ENCODE data around the gene C16orf96. TPM values are rescaled to one million over a fixed set of nuclear protein-coding genes. Genes with fewer than 3 reads are reported as not detected.

Gene C16orf96
- total and polyA plus RNA-seq, 2 donors from 2014 or later, result 0.13 to 0.16 TPM

DNA sequence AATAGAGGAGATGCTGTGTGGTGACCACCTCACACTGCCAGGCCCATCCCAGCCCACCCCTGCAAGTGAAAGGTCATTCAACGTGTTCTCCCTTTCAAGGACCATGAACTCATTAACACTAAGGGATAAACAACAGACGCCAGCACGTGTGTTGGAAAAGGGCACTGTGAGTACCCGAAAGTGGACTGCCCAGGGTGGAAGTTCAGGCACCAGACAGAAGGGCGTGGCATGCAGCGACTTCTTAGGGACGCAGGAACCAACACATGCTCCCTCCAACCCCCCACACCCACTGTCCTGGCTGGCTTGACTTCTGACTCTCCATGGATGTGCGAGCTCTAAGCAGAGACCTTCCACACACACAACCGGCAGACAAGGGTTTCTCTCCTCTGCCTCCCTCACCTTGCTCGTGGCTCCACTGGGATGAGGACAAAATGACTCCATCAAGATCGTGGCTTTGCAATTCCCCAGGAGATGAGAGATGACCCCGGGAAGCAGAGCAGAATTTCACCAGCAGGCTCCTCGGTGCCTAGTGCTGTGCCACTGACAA is 47.6 kb downstream of the C16orf96 start:
- DNase-seq (peak in 1 of 5 donors; percentile 34), FAIRE-seq (no peak)
- intact Hi-C loops (cut with DNase I), result no loop called here
- Histone ChIP-seq H3K27ac (ENCODE audit: low read depth in 2 of 2, low read length in 2 of 2) (peak overlapping the region in 1 of 2 donors; percentile 37), H3K9me3 (ENCODE audit: control insufficient read depth in 2 of 3, insufficient read depth in 1 of 3, low read length in 3 of 3) (no peaks in the 10 kb centered on the region), H3K9ac (ENCODE audit: low read length in 3 of 3) (no peak overlapping the region), H3K27me3 (ENCODE audit: control insufficient read depth, insufficient read depth, low read length) (no peaks in the 10 kb centered on the region), H3K4me3 (ENCODE audit: low read length in 3 of 3) (no peak overlapping the region), H3K4me1 (ENCODE audit: control insufficient read depth in 2 of 3, insufficient read depth in 2 of 3, low read depth in 1 of 3, low read length in 3 of 3) (peaks cover 0 to 20% (median 4%) of the 10 kb centered on the region in 3 donors), H3K36me3 (ENCODE audit: control insufficient read depth in 2 of 3, insufficient read depth in 3 of 3, low read length in 3 of 3) (no peaks in the 10 kb centered on the region)
- TF ChIP-seq, protein P1, sequence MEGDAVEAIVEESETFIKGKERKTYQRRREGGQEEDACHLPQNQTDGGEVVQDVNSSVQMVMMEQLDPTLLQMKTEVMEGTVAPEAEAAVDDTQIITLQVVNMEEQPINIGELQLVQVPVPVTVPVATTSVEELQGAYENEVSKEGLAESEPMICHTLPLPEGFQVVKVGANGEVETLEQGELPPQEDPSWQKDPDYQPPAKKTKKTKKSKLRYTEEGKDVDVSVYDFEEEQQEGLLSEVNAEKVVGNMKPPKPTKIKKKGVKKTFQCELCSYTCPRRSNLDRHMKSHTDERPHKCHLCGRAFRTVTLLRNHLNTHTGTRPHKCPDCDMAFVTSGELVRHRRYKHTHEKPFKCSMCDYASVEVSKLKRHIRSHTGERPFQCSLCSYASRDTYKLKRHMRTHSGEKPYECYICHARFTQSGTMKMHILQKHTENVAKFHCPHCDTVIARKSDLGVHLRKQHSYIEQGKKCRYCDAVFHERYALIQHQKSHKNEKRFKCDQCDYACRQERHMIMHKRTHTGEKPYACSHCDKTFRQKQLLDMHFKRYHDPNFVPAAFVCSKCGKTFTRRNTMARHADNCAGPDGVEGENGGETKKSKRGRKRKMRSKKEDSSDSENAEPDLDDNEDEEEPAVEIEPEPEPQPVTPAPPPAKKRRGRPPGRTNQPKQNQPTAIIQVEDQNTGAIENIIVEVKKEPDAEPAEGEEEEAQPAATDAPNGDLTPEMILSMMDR (IDR thresholded peaks at IDR 0.05; ENCODE audit: borderline replicate concordance, extremely low read depth, insufficient read depth), result no peak

- Histone ChIP-seq H3K9ac (ENCODE audit: low read length in 3 of 3) (no peak overlapping the region), H3K9me3 (ENCODE audit: control insufficient read depth in 2 of 3, insufficient read depth in 1 of 3, low read length in 3 of 3) (no peaks in the 10 kb centered on the region), H3K27ac (ENCODE audit: low read depth in 2 of 2, low read length in 2 of 2) (no peak overlapping the region), H3K27me3 (ENCODE audit: control insufficient read depth, insufficient read depth, low read length) (no peaks in the 10 kb centered on the region), H3K4me3 (ENCODE audit: low read length in 3 of 3) (no peak overlapping the region), H3K4me1 (ENCODE audit: control insufficient read depth in 2 of 3, insufficient read depth in 2 of 3, low read depth in 1 of 3, low read length in 3 of 3) (peaks cover 0 to 20% (median 4%) of the 10 kb centered on the region in 3 donors), H3K36me3 (ENCODE audit: control insufficient read depth in 2 of 3, insufficient read depth in 3 of 3, low read length in 3 of 3) (no peaks in the 10 kb centered on the region)
- DNase-seq (peak in 1 of 5 donors; percentile 30), FAIRE-seq (no peak)
- intact Hi-C loops (cut with DNase I), result no loop called here
- TF ChIP-seq, protein P1 (IDR thresholded peaks at IDR 0.05; ENCODE audit: borderline replicate concordance, extremely low read depth, insufficient read depth), result no peak
Measured at GRCh38 chr16:4604401-4604800, 48.3 kb downstream of the C16orf96 start.

GRCh38 chr16:4606354-4606753 is 50.2 kb downstream of the C16orf96 start:
- TF ChIP-seq, protein P1 (IDR thresholded peaks at IDR 0.05; ENCODE audit: borderline replicate concordance, extremely low read depth, insufficient read depth), result no peak
- H3K9ac ChIP-seq (ENCODE audit: low read length in 3 of 3), result no peak overlapping the region
- no peaks in the 10 kb centered on the region for H3K27me3 ChIP-seq (ENCODE audit: control insufficient read depth, insufficient read depth, low read length)
- no peaks in the 10 kb centered on the region for H3K36me3 ChIP-seq (ENCODE audit: control insufficient read depth in 2 of 3, insufficient read depth in 3 of 3, low read length in 3 of 3)
- H3K4me3 ChIP-seq (ENCODE audit: low read length in 3 of 3), result no peak overlapping the region
- intact Hi-C loops (cut with DNase I), result no loop called here
- H3K9me3 ChIP-seq (ENCODE audit: control insufficient read depth in 2 of 3, insufficient read depth in 1 of 3, low read length in 3 of 3), result no peaks in the 10 kb centered on the region
- no peak for FAIRE-seq
- no peak for DNase-seq
- peak overlapping the region in 1 of 2 donors; percentile 16 for H3K27ac ChIP-seq (ENCODE audit: low read depth in 2 of 2, low read length in 2 of 2)
- H3K4me1 ChIP-seq (ENCODE audit: control insufficient read depth in 2 of 3, insufficient read depth in 2 of 3, low read depth in 1 of 3, low read length in 3 of 3), result peaks cover 0 to 25% (median 4%) of the 10 kb centered on the region in 3 donors
